Loucy (cell line): ENCODE measurements around the gene JAKMIP3.

Source experiments
- CTCF ChIP-seq: fragments of 200-600 bp; sonication (generic); conservative IDR thresholded peaks from 2 replicates; pipeline ENCODE4 v1.5.1; 2014; ENCODE audit warnings: mild to moderate bottlenecking, antibody characterized with exemption, low read length
- EZH2phosphoT487 ChIP-seq: fragments of 200-600 bp; IDR thresholded peaks from 2 replicates; pipeline ENCODE4 v1.6.1; 2018; ENCODE audit warnings: antibody characterized with exemption, mild to moderate bottlenecking, moderate library complexity, borderline replicate concordance

- no peak for TF ChIP-seq CTCF
- no peak for TF ChIP-seq EZH2phosphoT487
Measured at GRCh38 chr10:132114953-132115520, 49.3 kb downstream of the JAKMIP3 start.
